Measurements from ENCODE around the gene RARS2.

DNA sequence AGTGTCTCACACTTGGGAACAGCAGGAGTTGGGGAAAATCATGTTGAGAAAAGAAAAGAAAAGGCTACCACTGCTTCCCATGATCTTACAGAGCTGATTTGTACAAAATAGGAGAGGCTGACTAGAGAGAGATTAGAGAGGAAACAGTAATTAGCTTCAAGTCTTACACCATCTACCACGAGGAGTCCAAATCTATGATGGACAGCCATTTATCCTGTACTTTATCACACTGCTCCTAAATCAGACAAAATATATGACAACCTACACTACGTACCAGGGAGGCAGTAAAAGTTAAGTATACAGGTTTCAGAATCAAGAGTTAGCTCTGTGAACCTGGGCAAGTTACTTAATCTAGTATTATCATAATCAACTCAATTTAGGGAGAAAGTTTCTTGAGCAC, 38.0 kb downstream of the RARS2 start:
- no peak for TF ChIP-seq POLR2A (IDR thresholded peaks at IDR 0.05; ENCODE audit: extremely low read depth, insufficient read length)
- TF ChIP-seq, protein P1, sequence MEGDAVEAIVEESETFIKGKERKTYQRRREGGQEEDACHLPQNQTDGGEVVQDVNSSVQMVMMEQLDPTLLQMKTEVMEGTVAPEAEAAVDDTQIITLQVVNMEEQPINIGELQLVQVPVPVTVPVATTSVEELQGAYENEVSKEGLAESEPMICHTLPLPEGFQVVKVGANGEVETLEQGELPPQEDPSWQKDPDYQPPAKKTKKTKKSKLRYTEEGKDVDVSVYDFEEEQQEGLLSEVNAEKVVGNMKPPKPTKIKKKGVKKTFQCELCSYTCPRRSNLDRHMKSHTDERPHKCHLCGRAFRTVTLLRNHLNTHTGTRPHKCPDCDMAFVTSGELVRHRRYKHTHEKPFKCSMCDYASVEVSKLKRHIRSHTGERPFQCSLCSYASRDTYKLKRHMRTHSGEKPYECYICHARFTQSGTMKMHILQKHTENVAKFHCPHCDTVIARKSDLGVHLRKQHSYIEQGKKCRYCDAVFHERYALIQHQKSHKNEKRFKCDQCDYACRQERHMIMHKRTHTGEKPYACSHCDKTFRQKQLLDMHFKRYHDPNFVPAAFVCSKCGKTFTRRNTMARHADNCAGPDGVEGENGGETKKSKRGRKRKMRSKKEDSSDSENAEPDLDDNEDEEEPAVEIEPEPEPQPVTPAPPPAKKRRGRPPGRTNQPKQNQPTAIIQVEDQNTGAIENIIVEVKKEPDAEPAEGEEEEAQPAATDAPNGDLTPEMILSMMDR (IDR thresholded peaks at IDR 0.05; ENCODE audit: low read depth, low read length): no peak
- TF ChIP-seq, protein P2, sequence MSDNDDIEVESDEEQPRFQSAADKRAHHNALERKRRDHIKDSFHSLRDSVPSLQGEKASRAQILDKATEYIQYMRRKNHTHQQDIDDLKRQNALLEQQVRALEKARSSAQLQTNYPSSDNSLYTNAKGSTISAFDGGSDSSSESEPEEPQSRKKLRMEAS (IDR thresholded peaks at IDR 0.05; ENCODE audit: low read depth, low read length): no peak

All from NB4 (cell line).